Fibroblast of lung (primary cell): Measurements from ENCODE around the gene HNRNPL.

Experiments used
- EZH2 ChIP-seq: IDR thresholded peaks from 2 replicates; pipeline ENCODE4 v1.5.1; 2012; ENCODE audit warnings: low read length, control low read depth, mild to moderate bottlenecking; ENCODE audit errors: missing control alignments
- TF ChIP-seq, protein P1 (sequence below), 2 donors: IDR thresholded peaks in 1 of 2; conservative IDR thresholded peaks in 1 of 2; 1 replicate in 1 of 2; 2 replicates in 1 of 2; pipeline ENCODE4 v1.5.1; 2011 to 2012; ENCODE audit warnings: low read length in 2 of 2, control low read depth in 1 of 2, inconsistent platforms in 1 of 2, low read depth in 1 of 2, mild to moderate bottlenecking in 1 of 2

DNA sequence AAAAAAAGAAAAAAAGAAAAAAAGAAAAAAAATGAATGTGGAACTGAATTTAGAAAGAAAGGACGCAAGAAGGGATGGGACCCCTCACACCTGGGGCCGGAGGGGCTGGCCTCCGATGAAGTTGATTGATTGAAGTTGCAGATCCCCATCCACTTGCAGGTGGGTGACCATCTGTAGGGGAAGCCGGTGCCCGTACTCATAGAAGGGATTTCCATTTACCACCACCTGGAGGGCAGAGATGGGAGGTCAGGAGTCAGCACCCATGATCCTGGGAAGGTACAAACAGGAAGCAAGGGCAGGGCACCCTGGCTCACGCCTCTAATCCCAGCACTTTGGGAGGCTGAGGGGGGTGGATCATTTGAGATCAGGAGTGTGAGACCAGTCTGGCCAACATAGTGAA lies 43.4 kb downstream of the HNRNPL start:
- TF ChIP-seq, protein P1, sequence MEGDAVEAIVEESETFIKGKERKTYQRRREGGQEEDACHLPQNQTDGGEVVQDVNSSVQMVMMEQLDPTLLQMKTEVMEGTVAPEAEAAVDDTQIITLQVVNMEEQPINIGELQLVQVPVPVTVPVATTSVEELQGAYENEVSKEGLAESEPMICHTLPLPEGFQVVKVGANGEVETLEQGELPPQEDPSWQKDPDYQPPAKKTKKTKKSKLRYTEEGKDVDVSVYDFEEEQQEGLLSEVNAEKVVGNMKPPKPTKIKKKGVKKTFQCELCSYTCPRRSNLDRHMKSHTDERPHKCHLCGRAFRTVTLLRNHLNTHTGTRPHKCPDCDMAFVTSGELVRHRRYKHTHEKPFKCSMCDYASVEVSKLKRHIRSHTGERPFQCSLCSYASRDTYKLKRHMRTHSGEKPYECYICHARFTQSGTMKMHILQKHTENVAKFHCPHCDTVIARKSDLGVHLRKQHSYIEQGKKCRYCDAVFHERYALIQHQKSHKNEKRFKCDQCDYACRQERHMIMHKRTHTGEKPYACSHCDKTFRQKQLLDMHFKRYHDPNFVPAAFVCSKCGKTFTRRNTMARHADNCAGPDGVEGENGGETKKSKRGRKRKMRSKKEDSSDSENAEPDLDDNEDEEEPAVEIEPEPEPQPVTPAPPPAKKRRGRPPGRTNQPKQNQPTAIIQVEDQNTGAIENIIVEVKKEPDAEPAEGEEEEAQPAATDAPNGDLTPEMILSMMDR (conservative IDR thresholded peaks at IDR 0.05 in 1 of 2, IDR thresholded peaks at IDR 0.05 in 1 of 2; ENCODE audit: low read depth in 1 of 2, low read length in 2 of 2) = no peak
- no peak for TF ChIP-seq EZH2
